Cardiac muscle cell (in vitro differentiated cells and primary cell): ENCODE results near the gene TRUB2. TPM values are rescaled to one million over a fixed set of nuclear protein-coding genes. Genes with fewer than 3 reads are reported as not detected.

Source experiments
- DNase-seq, 2 donors: peaks; one replicate each; pipeline versions ENCODE4 v3.0.0 to v3.0.0-alpha.2; 2010 to 2017; ENCODE audit warnings: low read depth in 1 of 2, low spot score in 1 of 2
- H3K27ac ChIP-seq: fragments of 200-600 bp; sonication (generic); 2 replicates; pipeline ENCODE4 v1.5.1; 2016
- H3K27me3 ChIP-seq: fragments of 200-600 bp; sonication (generic); 2 replicates; pipeline ENCODE4 v1.6.0; 2016; ENCODE audit warnings: control low read depth
- H3K36me3 ChIP-seq: fragments of 200-600 bp; sonication (generic); 2 replicates; pipeline ENCODE4 v1.5.1; 2016; ENCODE audit warnings: control low read depth
- H3K4me1 ChIP-seq: fragments of 200-600 bp; sonication (generic); 2 replicates; pipeline ENCODE4 v1.8.1; 2017; ENCODE audit warnings: low read depth, mild to moderate bottlenecking, mixed run types
- H3K4me3 ChIP-seq: fragments of 200-600 bp; sonication (generic); 2 replicates; pipeline ENCODE4 v1.5.1; 2016; ENCODE audit warnings: mild to moderate bottlenecking
- H3K9me3 ChIP-seq: fragments of 200-600 bp; sonication (generic); 2 replicates; pipeline ENCODE4 v1.5.1; 2017; ENCODE audit warnings: low read depth, mild to moderate bottlenecking, control low read depth
- CTCF ChIP-seq: IDR thresholded peaks from 2 replicates; pipeline ENCODE4 v1.5.1; 2012; ENCODE audit warnings: low read depth, mild to moderate bottlenecking, low read length
- polyA plus RNA-seq: library from polyadenylated mRNA; unstranded; fragments of >200 nt; fragmentation: Nextera tagmentation; extraction: Ambion mirVana; gene quantifications from 2 replicates; pipeline ENCODE4 v1.2.1, GENCODE V29; 2016
- total RNA-seq: library from RNA; depleted of rRNA; stranded (reverse); fragments of >200 nt; gene quantifications from 2 replicates; pipeline ENCODE4 v1.2.3, GENCODE V29; 2016

TRUB2 gene
- total and polyA plus RNA-seq, 2 experiments from 2014 or later: 15.5 to 63.5 TPM

GRCh38 chr9:128344931-128345605 is 22.8 kb upstream of the TRUB2 start:
- Histone ChIP-seq H3K27me3 (no peaks in the 10 kb centered on the region), H3K36me3 (peaks cover 24% of the 10 kb centered on the region), H3K4me1 (no peaks in the 10 kb centered on the region), H3K9me3 (no peaks in the 10 kb centered on the region), H3K27ac (no peak overlapping the region), H3K4me3 (no peak overlapping the region)
- no peak for DNase-seq
- no peak for TF ChIP-seq CTCF

- Histone ChIP-seq H3K4me1 (no peaks in the 10 kb centered on the region), H3K36me3 (peaks cover 24% of the 10 kb centered on the region), H3K4me3 (no peak overlapping the region), H3K27me3 (no peaks in the 10 kb centered on the region), H3K27ac (no peak overlapping the region), H3K9me3 (no peaks in the 10 kb centered on the region)
- DNase-seq: no peak
- no peak for TF ChIP-seq CTCF
Measured at GRCh38 chr9:128343855-128344254, 21.6 kb upstream of the TRUB2 start.

- no peak for TF ChIP-seq CTCF
- Histone ChIP-seq H3K4me1 (no peaks in the 10 kb centered on the region), H3K4me3 (no peak overlapping the region), H3K9me3 (no peaks in the 10 kb centered on the region), H3K27me3 (no peaks in the 10 kb centered on the region), H3K36me3 (peaks cover 18% of the 10 kb centered on the region), H3K27ac (no peak overlapping the region)
- peak in 1 of 2 donors; percentile 4 for DNase-seq
Measured at GRCh38 chr9:128342971-128343680, 20.9 kb upstream of the TRUB2 start.

- peak; percentile 69 for TF ChIP-seq CTCF
- H3K4me3 ChIP-seq: peak overlapping the region; percentile 82
- H3K27ac ChIP-seq: no peak overlapping the region
- H3K27me3 ChIP-seq: no peaks in the 10 kb centered on the region
- H3K36me3 ChIP-seq: peaks cover 11% of the 10 kb centered on the region
- DNase-seq: peak; percentile 69 to 78
- no peaks in the 10 kb centered on the region for H3K9me3 ChIP-seq
- H3K4me1 ChIP-seq: no peaks in the 10 kb centered on the region
Measured at GRCh38 chr9:128341435-128341849, 19.2 kb upstream of the TRUB2 start.

- peak; percentile 6 to 12 for DNase-seq
- no peak overlapping the region for H3K27ac ChIP-seq
- no peaks in the 10 kb centered on the region for H3K4me1 ChIP-seq
- TF ChIP-seq CTCF: no peak
- peaks cover 10% of the 10 kb centered on the region for H3K36me3 ChIP-seq
- peak overlapping the region; percentile 82 for H3K4me3 ChIP-seq
- H3K27me3 ChIP-seq: no peaks in the 10 kb centered on the region
- H3K9me3 ChIP-seq: no peaks in the 10 kb centered on the region
Measured at GRCh38 chr9:128340691-128341434, 18.6 kb upstream of the TRUB2 start.
